ENCODE measurements around the gene HMGN4. TPM values are rescaled to one million over a fixed set of nuclear protein-coding genes. Genes with fewer than 3 reads are reported as not detected.
"Not testable (repeated sequence)": the region's sequence is repeated elsewhere in the genome, so short reads cannot be mapped to it uniquely, and the experiment has no call there.

HMGN4 gene
- total RNA-seq, 3 donors from 2014 or later = 57.0 to 96.6 (median 82.6) TPM

DNA sequence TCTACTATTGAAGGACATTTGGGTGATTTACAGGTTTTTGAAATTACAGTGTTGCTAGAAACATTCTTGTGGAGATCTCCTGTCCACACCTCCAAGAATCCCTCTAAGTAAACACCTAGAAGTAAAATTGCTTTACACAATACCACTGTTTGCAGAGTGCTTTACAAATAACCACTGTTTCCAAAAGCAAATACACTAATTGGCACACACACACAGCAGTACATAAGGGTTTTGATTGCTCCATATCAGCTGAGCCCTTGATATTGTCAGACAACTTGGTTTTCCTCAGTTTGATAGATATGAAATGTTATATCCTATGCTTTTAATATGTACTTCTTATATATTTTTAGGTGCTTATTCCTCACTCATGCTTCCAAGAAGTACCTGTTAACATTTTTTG lies 6.3 kb downstream of the HMGN4 start:
- Histone ChIP-seq H3K27ac (no peak overlapping the region), H3K36me3 (no peaks in the 10 kb centered on the region), H3K4me3 (no peak overlapping the region), H3K27me3 (no peaks in the 10 kb centered on the region), H3K9me3 (no peaks in the 10 kb centered on the region), H3K4me1 (no peaks in the 10 kb centered on the region)
- DNase-seq (ENCODE audit: low spot score in 2 of 2) = no peak
- intact Hi-C loops (cut with DNase I; ENCODE audit: low total_unique reads) = no loop called here
- TF ChIP-seq POLR2A (IDR thresholded peaks at IDR 0.05) (no peak), POLR2AphosphoS5 (IDR thresholded peaks at IDR 0.05) (no peak)
- TF ChIP-seq, protein P1, sequence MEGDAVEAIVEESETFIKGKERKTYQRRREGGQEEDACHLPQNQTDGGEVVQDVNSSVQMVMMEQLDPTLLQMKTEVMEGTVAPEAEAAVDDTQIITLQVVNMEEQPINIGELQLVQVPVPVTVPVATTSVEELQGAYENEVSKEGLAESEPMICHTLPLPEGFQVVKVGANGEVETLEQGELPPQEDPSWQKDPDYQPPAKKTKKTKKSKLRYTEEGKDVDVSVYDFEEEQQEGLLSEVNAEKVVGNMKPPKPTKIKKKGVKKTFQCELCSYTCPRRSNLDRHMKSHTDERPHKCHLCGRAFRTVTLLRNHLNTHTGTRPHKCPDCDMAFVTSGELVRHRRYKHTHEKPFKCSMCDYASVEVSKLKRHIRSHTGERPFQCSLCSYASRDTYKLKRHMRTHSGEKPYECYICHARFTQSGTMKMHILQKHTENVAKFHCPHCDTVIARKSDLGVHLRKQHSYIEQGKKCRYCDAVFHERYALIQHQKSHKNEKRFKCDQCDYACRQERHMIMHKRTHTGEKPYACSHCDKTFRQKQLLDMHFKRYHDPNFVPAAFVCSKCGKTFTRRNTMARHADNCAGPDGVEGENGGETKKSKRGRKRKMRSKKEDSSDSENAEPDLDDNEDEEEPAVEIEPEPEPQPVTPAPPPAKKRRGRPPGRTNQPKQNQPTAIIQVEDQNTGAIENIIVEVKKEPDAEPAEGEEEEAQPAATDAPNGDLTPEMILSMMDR (IDR thresholded peaks at IDR 0.05) = no peak

DNA sequence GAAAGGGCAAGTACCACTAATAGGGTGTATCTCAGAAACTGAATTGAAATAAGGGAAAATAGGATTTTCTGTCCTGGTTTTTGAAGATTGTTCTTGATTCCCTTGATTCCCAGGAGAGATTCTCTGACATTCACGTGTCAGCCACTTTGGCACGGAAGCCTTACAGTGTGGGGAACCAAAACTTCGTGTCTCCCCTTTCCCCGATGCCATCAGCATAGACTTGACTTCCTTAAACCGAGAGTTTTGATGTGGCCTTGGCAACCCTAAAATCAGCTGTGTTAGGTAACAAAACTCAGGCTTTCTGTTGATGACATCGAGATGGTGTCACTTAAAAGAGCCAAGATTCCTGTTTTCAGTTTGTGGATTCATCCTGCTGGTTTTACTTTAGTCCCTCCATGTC lies 7.5 kb downstream of the HMGN4 start:
- TF ChIP-seq, protein P1 (IDR thresholded peaks at IDR 0.05) = no peak
- no peak for TF ChIP-seq POLR2A (IDR thresholded peaks at IDR 0.05)
- no peak for TF ChIP-seq POLR2AphosphoS5 (IDR thresholded peaks at IDR 0.05)
- Histone ChIP-seq H3K4me3 (no peak overlapping the region), H3K4me1 (no peaks in the 10 kb centered on the region), H3K27me3 (no peaks in the 10 kb centered on the region), H3K27ac (no peak overlapping the region), H3K36me3 (no peaks in the 10 kb centered on the region), H3K9me3 (no peaks in the 10 kb centered on the region)
- intact Hi-C loops (cut with DNase I; ENCODE audit: low total_unique reads) = no loop called here
- no peak for DNase-seq (ENCODE audit: low spot score in 2 of 2)

DNA sequence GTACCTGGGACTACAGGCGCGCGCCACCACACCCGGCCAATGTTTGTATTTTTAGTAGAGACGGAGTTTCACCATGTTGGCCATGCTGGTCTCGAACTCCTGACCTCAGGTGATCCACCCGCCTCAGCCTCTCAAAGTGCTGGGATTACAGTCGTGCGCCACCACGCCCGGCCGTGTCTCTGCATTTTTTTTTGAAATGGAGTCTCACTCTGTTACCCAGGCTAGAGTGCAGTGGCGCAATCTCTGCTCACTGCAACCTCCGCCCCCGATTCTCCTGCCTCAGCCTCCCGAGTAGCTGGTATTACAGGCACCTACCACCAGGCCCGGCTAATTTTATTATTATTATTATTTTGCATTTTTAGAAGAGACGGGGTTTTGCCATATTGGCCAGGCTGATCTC lies 9.2 kb downstream of the HMGN4 start:
- H3K27me3 ChIP-seq; H3K27ac ChIP-seq; H3K4me1 ChIP-seq; H3K4me3 ChIP-seq; DNase-seq (ENCODE audit: low spot score in 2 of 2); H3K9me3 ChIP-seq; intact Hi-C loops (cut with DNase I; ENCODE audit: low total_unique reads); H3K36me3 ChIP-seq: not testable (repeated sequence)

DNA sequence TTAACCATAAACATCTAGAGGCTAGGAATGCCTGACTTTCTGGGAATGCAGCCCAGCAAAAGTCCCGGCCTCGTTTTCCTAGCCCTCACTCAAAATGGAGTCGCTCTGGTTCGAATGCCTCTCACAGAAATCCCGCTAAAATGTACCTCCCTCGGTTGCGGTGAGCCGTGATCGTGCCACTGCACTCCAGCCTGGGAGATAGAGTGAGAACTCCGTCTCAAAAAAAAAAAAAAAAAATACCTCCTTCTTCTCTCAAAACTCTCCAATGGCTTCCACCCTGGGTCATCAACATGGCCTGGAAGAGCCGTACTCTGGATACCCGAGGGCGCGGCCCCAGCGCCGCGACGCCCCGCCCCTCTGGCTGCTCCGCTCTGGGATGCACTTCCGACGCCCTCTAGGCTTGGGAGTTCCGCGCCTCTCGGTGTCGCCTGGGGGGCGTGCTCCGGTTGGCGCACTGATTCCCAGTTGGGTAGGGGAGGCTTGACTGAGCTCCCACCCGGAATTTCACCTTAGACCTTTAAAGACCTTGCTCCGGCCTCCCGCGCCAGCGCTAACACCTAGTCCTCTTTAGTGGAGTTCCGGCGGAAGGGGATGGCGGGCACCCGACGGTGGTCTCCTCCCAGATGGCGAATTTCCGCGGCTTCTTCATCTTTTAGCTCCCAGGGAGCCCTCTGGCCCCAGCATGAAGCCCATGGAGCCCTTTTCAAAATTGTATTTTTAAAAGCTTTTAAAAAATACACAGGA lies 12.3 kb downstream of the HMGN4 start:
- Histone ChIP-seq H3K4me3 (peak overlapping the region; percentile 35 to 79 (median 67)), H3K27me3 (no peaks in the 10 kb centered on the region), H3K36me3 (no peaks in the 10 kb centered on the region), H3K9me3 (no peaks in the 10 kb centered on the region), H3K4me1 (no peaks in the 10 kb centered on the region), H3K27ac (peak overlapping the region; percentile 48 to 57)
- TF ChIP-seq POLR2A (IDR thresholded peaks at IDR 0.05) = no peak
- TF ChIP-seq, protein P1 (IDR thresholded peaks at IDR 0.05) = no peak
- TF ChIP-seq POLR2AphosphoS5 (IDR thresholded peaks at IDR 0.05) = peak in 1 of 3 donors; percentile 2
- intact Hi-C loops (cut with DNase I; ENCODE audit: low total_unique reads) = loop anchor here (10.0 kb wide), 1 partner anchor 236 kb away; no protein-coding TSS in a partner anchor
- DNase-seq (ENCODE audit: low spot score in 2 of 2) = no peak

DNA sequence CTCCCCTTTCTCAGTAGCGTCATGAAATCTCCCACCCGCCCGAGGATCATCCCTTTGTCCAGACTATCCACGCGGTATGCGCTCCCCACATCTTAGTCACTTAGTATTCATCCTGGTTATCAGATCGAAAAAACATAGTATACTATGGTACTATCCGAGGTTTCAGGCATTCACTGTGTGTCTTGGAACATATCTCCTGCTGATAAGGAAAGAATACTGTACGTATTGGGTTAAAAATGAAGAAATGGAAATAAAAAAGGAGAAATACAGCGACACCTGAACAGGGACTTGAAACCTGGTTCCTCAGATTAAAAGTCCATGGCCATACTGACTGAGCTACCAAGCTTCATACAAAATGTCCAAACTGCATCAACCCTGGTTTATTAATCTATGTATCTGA lies 14.0 kb downstream of the HMGN4 start:
- intact Hi-C loops (cut with DNase I; ENCODE audit: low total_unique reads) = loop anchor here (2.0 to 10.0 kb wide), 2 partner anchors 13 to 237 kb away; partner anchors contain the start of gene HMGN4
- DNase-seq (ENCODE audit: low spot score in 2 of 2) = no peak
- H3K36me3 ChIP-seq = no peaks in the 10 kb centered on the region
- TF ChIP-seq, protein P1 (IDR thresholded peaks at IDR 0.05) = no peak
- no peak for TF ChIP-seq POLR2AphosphoS5 (IDR thresholded peaks at IDR 0.05)
- no peak overlapping the region for H3K4me3 ChIP-seq
- H3K27me3 ChIP-seq = no peaks in the 10 kb centered on the region
- no peak overlapping the region for H3K27ac ChIP-seq
- no peaks in the 10 kb centered on the region for H3K9me3 ChIP-seq
- H3K4me1 ChIP-seq = no peaks in the 10 kb centered on the region

All from breast epithelium (tissue), 4 donors.